Kidney glomerular epithelial cell (primary cell): ENCODE results near the gene C2orf76.

Source experiments
- DNase-seq: peaks from one replicate; lab custom pipeline; 2025; lab: John Stamatoyannopoulos, UW

C2orf76 gene

GRCh38 chr2:119338272-119338671 lies 28.4 kb downstream of the C2orf76 start:
- DNase-seq = no peak

DNA sequence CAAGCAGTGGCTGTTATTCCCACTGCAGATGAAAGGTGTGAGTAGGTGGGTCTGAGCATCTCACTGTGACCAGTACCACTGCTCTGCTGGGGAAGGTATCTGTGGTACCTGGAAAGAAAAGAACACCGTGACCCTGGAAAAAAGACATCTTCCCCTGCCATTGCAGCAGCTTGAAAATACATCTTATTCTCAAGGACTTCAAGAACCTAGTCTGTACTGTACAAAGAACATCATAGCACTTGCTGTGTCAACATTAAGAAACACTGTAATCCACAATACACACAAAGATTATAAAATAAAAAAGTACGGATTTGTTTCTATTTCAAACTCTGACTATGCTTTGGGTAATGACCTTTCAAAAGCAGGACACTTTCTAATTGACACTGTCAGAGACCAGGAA lies 28.9 kb downstream of the C2orf76 start:
- DNase-seq = no peak

- DNase-seq = no peak
Measured at GRCh38 chr2:119333833-119334232, 32.8 kb downstream of the C2orf76 start.

GRCh38 chr2:119333360-119333759 lies 33.3 kb downstream of the C2orf76 start:
- DNase-seq = no peak

- no peak for DNase-seq
Measured at GRCh38 chr2:119332953-119333352, 33.7 kb downstream of the C2orf76 start.

DNA sequence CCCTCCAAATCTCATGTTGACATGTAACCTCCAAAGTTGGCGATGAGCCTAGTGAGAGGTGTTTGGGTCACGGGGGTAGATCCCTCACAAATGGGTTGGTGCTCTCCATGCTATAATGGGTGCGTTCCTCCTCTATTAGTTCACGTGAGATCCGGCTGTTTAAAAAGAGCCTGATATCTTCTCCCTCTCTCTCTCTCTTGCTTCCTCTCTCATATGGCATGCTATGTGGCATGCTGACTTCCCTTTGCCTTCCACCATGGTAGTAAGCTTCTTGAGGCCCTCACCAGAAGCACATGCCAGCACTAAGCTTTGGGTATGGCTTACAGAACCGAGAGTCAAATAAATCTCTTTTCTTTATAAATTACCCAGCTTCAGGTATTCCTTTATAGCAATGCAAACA lies 39.2 kb downstream of the C2orf76 start:
- DNase-seq = no peak

DNA sequence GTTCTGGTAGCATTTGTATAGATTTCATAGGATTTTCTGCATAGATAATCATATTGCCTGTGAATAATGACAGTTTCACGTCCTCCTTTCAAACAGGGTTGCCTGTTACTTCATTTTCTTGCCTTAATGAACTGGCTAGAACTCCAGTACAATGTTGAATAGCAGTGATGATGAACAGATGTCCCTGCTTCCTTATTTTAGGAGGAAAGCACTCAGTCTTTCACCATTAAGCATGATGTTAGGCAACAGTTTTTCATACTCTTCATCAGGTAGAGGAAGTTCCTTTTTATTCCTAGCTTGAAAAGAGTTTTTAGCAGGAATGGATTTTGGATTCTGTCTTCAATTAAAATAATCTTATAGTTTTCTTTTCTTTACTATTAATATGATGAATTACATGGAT lies 39.7 kb downstream of the C2orf76 start:
- DNase-seq = no peak

DNA sequence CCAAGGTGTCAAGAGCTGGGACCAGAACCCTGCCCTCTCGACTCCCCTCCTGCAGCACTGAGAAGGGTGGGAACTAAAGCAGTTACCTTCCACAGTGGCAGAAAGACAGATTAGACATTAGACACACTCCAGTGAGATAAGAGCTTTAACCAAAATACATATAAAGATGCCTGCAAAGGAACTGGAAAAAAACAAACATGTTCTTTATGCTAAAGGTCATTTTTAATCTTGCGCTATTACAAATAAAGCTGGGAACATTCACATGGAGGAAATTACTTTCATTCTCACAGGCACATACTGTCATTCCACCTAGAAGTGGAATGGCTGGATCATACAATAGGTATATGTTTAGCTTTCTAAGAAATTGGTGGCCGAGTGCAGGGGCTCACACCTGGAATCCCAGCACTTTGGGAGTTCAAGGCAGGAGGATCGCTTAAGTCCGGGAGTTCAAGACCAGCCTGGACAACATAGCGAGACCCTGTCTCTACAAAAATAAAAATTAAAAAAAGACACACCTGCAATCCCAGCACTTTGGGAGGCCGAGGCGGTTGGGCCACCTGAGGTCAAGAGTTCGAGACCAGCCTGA lies 41.9 kb downstream of the C2orf76 start:
- DNase-seq = no peak

GRCh38 chr2:119323459-119323858 lies 43.2 kb downstream of the C2orf76 start:
- DNase-seq = no peak

- no peak for DNase-seq
Measured at GRCh38 chr2:119319593-119319992, 47.0 kb downstream of the C2orf76 start.

- no peak for DNase-seq
Measured at GRCh38 chr2:119317554-119317953, 49.1 kb downstream of the C2orf76 start.

DNA sequence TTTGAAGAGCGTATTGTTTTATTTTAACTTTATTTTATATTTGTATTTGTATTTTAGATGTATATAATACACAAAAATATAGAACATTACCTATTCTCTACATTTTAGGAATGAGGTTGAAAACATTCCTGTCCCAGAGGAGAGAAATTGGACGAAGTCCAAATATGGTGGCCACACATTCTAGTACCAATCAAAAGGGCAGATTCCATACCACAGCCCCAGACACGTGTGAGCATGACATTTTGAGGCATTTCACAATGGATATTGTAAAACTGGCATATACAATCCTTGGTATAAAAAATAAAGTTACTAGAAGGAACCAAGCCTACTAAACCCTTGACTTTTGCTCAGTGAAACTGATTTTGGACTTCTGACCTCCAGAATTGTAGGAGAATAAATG lies 50.6 kb downstream of the C2orf76 start:
- DNase-seq = no peak

DNA sequence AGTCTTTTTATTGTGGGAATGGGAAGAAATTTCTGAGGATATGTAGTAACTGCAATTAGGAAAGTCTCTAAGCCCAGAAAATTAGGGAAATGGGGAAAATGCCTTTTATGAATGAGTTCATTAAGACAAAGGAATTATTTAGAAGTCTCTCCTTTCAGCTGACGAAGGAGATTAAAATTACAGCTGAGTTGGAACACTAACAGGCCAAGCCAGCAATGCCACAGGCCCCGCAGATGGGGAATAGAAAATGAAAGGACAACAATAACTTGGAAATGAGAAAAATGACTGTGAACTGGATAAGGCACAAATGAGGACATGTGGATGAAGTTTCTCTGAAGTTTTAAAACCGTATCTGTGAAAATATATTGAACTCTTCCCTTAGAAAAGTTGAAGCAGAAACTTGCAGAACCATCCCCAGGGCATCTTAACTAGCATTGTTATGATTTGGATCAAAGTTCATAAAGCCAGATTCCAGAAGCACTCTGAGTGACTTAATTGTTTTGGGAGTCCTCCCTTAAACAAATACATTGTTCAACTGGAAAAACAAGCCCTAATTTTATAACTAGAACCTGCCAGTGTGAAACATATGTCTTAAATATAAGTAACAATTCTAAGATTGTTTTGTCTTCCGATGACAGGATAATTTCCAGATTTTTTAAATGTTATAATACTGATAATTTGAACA lies 51.3 kb downstream of the C2orf76 start:
- DNase-seq = no peak

DNA sequence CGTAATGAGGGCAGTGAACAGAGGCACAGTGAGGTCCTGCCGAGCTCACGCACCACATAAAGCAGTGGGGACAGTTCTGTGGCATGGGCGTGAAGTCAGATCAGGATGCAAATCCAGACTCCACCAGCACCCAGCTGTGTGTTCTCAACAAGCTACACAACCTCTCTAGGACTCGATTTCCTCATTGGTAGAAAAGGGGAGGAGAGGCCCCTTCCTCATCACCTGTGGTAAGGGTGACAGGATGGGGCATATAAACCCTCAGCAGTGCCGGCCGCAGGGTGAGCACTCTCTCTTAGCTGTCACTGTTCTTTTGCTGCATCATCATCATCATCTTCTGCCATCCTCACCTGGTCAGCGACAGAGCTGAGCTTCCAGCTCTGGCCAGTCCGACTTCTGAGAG lies 54.8 kb downstream of the C2orf76 start:
- no peak for DNase-seq

DNA sequence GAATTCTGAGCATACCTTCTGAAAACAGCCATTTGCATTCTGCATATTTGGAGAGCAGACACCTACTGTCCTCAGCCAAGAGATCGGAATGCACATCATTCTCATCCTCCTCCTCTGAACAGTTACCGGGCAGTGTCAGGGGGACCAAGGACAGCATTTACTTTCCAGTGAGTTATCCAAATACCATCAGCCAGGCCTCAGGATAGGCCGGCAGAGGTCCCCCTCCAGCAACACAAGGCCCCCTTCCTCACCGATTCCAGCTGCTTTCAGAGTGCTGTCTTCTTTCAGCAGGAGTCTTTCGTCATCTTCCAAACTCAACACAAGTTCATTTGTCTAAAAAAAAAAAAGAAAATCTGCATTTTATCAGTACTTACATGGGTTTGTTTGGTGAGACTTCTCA lies 55.3 kb downstream of the C2orf76 start:
- no peak for DNase-seq

DNA sequence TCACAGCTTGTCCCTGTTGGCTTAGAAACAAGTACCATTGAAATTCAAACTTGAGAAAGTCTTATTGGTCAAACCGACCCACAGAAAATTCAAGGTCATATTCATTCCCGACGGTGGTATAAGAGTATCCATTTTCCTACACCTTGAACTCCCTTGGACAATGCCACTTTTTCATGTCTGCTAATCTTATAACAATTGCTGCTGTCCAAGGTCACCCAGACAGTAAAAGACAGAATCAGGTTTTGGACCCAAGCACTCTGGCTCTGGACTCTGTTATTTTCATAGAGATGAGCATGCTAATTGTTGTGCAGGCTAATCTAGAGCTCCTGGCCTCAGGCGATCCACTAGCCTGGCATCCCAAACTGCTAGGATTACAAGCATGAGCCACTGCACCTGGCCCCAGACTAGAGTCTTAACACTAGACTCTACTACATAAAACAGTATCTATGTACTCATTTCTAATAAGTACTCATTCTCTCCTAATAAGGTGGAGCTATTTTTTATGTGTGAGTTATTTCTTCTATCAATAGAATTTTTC lies 57.8 kb downstream of the C2orf76 start:
- DNase-seq = no peak

GRCh38 chr2:119307419-119308140 lies 59.1 kb downstream of the C2orf76 start:
- no peak for DNase-seq

GRCh38 chr2:119306196-119306590 lies 60.4 kb downstream of the C2orf76 start:
- DNase-seq = no peak

DNA sequence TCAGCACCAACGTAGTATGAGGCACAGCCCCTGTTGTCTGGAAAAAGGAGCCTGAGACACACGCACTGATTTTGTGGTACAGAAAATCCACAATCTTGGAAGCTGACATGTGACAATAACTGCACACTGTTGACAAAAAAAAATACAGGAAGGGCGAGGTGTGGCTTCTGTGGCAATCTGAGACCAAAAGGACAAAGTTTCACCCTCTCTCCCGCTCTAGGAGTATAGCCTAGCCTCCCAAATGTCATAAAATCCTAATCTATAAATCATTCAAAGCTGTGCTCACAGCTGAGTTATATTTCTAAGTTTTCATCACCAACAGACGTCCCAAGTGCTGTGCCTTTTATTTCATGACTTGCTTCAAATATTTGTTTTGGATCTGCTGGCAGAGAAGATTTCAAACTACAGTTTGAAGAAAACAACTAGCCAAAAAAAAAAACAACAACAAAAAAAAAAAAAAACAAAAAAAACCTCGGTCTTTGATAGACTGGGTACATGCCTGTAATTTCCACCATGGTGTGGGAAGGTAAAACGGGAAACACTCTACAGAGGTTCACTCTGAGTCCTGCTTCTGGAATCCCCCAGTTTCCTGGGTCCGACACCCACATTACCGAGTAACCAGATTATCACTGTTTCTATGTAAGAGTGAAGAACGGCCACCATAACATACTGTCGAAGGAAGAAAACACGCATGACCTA lies 61.0 kb downstream of the C2orf76 start:
- no peak for DNase-seq

- no peak for DNase-seq
Measured at GRCh38 chr2:119304847-119305246, 61.8 kb downstream of the C2orf76 start.

DNA sequence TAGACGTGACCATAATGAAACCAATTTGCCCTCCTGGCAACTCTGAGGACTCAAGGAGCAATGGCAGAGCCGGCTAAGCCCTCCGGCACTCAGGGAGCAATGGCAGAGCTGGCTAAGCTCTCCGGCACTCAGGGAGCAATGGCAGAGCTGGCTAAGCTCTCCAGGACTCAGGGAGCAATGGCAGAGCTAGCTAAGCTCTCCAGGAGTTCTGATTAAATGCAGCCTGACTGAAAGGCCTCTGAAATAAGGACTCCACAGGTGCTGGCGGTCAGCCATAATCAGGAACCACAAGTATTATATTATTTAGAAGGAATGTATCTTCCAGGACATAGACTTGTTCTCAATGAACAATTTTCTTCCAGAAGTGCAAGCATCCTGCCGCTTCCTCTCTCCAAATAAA lies 65.2 kb downstream of the C2orf76 start:
- DNase-seq = no peak

DNA sequence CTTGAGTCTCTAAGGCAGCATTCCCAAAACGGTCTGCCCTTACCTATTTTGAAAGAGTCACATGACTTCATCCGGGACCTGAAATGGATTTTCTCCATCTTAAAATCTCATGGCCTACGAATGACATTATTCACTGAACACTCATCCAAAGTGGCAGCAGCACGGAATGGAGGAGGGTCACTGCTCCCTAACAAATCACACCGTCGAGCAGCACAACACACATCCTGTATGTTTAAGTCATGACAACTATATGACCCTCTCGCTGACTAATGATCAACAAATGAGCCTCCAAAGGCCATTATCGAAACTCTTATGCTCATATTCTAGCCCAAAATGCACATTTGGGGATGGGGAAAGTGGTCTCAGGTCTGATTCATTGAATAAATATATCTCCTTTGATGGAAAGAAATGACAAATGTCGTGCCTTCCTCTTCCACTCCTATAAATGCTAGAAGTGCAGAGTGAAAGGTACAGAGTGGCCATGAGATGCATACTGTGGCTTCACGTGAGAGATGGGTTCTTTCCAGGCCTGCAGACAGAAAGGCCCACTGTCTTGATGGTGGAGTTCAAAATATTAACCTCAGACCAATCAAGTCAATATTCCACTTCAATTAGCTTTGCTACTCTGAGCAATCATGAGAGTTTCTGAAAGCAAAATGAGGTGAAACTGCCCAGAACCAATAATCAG lies 70.8 kb downstream of the C2orf76 start:
- no peak for DNase-seq
